Right renal cortex interstitium (tissue), 3 donors: Measurements from ENCODE around the gene AFAP1L2. TPM values are rescaled to one million over a fixed set of nuclear protein-coding genes. Genes with fewer than 3 reads are reported as not detected.
"Not testable (repeated sequence)": the region's sequence is repeated elsewhere in the genome, so short reads cannot be mapped to it uniquely, and the experiment has no call there.

Experiments
- DNase-seq, 3 donors: peaks; one replicate each; pipeline ENCODE4 v3.0.0-alpha.2; 2013; ENCODE audit warnings: low read depth in 3 of 3, low spot score in 2 of 3
- polyA plus RNA-seq, 3 donors: library from polyadenylated mRNA; unstranded; fragments of 120-200 nt; gene quantifications; one replicate each; pipeline ENCODE4 v1.2.1, GENCODE V29; 2013; ENCODE audit not compliant: insufficient read length in 3 of 3

The AFAP1L2 gene
- polyA plus RNA-seq, 3 donors = 42.2 to 48.0 (median 44.4) TPM

DNA sequence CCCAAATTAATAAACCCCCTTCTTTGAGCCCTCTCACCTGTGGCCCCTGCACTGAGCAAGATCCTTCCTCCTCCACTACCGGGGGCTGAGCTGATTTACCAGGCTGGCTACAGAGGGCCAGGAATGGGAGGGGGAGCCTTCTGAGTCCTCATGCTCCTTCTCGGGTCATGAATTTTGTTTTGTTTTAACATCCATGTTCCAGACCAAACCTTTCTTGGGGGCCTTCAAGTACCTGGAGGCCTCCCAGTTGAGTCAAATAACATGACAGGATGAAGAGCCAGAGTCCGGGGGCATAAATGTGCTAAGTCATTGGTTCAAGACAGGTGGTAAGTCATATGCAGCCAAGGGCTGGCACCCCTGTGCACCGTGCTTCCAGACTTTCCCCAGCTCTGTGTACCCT is 39.6 kb downstream of the AFAP1L2 start:
- DNase-seq = no peak

DNA sequence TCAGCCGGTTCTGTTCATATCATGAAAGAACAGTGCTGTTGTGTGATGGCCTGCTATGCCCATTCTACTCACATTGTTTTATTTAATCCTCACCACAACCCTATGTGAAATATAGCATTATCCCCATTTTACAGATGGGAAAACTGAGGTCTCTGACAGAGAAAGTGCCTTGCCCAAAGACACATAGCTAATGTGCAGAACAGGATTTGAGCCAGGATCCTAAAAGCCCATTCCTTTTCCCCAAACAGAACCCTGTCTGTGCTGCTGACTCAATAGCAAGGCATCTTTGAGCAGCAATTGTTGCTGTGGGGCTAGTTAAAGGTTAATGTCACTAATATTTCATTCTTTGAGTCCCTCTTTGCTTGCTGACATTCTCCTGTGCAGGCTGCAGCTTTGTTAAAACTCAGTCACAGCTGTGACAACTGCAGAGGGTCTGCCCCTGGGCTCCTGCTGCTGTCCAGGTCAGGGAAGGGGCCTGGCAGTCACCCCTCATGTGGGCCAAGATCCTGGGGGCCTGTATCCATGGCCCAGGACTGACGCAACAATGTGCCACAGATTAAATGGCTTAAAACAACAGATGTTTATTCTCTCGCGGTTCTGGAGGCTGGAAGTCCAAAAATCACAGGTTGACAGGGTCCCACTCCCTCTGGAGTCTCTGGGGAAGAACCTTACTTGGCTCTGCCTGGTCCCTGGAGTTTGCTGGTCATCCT is 40.4 kb downstream of the AFAP1L2 start:
- DNase-seq = no peak

DNA sequence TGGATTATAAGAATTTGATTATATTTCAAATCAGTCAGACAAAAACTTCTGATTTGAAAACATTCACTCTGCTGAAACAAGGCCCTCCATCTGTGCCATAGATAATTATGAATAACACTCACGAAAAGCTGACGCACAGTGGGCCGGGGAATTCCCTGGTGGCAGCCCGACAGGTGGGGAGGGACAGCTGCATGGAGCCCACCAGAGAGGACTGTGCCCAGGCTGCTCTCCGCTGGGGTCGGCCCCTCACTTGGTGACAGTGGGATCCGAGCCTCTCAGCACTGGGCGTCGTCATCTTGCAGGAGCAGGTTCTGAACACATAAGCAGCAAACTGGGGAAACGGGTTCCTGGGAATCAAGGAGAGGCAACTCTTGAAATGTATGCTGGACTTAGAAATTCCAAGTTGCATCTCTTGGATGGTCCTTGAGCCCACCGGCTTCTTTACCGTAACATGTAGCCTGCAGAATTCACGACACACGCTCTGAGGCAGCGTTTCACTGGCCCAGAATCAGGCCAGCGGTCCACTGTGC is 41.4 kb downstream of the AFAP1L2 start:
- no peak for DNase-seq

DNA sequence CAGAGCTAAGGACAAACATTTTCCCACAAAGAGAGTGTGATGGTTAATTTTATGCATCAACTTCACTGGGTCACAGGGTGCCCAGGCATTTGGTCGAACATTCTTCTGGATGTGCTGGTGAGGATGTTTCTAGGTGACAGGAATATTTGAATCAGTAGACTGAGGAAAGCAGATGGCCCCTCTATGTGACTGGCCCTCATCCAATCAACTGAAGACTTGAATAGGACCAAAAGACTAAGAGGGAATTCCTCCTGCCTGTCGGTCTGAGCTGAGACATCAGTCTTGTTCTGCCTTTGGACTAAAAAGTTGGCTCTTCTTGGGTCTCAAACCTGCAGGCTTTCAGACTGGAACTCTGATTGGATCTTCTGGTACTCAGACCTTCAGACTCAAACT is 44.4 kb downstream of the AFAP1L2 start:
- DNase-seq = no peak

DNA sequence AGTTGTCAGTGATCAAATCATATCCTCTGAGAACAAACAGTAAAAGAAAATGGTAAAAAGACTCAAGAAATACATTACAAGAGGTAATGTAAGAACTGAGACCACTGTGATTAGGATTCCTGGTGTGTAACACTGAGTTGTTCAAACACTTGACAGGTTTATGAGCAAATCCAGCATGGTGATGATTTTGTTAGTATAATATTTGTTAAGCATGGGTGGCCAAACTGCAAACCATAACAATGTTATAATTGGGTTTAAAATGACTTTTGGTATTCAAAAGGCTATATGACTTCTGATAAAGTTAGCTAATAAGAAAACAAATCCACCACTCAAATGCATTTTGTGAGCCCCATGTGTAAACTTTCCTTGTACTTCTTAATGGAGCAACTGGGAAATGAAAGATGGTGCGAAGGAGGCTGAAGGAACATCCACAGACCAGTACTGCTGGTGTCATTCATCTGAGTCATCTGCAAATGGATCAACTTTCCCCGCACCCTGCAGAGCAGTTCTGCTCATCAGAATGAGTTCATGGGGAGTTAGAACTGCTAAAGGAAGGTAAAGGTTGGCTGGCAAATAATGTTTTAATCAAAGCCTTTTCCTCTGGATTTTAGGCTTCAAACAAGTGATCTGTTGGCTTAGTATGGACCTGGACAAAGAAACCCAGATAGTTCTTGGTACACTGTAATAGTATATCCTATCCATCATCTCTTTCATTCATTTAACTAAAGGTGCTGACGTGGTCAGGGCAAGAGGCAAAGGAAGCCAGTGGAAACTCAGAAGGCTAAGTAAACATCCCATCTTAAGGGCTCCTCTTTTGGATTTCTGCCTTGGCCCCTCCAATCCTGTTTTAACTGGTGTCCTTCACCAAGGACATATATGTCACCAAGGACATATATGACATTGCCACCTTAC is 45.0 kb downstream of the AFAP1L2 start:
- no peak for DNase-seq

DNA sequence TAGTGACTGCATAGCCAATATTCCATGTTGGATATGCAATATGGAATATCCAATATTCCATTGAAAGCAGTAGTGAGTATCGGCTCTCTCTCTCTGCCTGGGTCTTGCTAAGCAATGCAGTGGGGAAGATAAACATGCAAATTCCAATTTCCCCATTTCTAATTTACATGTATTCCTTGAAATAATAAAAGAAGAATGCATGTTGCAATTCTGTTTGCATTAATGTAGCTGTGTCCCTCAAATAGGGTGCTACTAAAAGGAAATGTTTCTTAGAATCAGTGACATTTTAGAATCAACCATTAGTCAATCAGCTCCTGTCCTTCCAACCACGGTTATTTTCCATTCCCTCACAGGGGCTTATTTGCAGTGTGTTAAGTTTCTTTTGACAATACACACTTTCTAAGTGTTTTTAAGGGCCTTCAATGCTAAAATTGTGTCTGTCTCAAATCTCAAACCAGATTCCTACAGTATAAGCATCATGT is 46.7 kb downstream of the AFAP1L2 start:
- DNase-seq = no peak

DNA sequence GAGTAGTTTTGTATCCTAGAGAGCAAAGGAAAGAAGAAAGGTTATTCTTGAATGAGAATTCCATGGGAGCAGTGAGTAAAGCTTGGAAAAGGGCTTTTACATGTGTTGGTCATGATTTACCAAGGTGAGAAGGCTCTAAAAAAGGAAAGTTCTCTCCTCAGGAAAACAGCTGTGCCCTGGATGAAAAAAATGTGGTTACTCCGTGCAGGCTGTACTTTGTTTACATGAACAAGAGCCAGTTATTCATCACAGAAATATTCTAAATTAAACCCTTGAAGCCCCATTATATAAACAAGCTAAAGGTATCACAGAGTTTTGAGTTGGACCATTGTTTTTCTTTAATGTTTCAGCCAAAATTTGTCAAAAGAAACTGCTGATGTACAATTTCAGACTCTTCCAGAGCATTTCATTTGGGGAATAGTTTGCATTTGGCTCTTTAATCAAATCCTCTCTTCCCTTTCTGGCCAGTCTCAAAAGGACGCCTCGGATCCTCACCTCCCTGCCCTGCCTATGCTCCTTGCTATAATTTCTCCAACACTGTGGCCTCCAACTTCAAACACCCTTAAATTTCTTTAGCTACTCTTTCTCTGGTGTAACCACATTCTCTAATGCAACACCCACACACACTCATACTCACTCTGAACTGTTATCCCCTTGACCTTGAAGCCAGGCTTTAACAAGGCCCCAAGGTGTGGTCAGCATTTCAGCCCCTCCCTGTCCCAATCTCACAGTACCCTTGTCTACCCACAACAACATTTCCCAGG is 47.4 kb downstream of the AFAP1L2 start:
- no peak for DNase-seq

DNA sequence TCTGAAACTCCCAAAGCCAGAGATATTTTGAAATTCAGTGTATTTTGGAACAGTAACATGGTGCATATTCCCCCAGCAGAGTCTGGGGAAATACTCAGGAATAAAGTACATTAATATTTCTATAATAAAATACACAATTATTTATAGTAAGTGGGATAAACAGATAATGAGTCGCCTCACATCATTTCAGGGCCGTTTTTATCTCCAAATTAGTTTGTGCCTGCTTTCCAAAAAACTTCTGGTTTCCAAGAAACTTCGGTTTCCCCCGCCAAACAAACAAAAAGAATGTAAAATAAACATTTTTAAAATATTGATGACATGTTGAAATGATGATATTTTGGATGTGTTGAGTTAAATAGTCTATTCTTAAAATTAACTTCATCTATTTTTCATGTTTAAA is 48.2 kb downstream of the AFAP1L2 start:
- DNase-seq = no peak

DNA sequence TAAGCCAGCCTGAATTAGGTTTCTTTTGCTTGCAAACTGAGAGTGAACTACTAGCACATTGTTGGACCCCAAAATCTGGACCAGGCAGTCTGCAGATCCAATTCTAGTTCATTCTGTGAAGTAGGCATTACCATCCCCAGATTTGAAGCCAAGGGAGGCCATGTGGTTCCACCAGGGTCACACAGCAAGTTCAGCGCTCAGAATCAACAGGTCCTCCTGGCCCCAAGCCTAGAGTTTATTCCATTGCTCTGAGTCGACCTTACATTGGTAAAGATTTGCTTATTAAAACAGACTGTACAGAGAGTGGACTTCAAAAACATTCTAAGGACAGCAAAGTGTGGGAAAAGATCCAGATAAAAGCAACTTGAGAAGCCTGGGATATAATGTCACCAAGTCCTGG is 50.9 kb downstream of the AFAP1L2 start:
- DNase-seq = no peak

DNA sequence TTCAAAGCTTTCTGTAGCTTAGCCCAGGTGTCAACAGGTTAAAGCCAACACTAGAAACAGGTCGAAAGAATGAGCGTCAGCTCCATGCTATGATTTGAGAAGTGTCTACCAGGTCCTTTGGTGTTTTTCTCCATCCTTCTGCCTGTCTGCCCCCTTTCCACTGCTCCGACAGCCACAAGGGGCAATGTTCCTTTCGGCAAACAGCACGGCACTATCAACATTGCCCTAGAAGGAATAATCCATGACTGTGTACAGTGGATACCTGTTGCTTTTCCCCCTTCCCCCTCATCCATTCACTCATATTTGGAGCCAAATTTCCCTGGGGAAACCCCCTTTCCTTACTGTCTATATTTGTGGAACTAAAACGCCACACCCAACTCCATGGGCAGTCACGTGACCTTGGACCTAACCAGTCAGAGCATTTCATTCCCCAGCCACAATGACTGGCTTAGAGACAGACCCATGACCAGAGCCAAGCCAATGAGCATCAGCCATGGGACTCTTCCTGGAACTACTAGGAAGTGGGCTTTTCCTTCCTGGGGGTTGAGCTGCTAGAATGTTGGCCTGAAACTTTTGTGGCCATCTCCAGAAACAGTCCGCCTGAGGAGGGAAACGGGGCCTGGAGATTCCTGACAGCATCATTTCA is 51.5 kb downstream of the AFAP1L2 start:
- DNase-seq = no peak

DNA sequence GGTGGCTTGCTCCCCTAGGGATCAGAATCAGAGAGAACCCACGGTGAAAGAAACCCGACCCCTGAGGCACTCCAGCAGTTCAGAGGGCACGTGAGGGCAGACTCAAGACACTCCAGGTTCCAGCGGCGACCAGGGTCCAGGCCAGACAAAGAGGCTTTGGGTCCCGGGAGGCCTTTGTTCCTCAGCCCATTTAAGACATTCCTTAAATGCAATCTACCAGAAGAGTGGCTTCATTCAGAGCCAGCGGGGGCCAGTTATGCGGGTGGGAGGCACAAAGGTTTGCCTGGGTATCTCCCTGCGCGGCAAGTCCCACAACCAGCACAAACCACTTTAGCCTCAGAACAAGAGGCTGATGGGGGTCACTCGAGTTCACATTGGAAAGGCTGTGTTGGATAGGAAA is 53.6 kb downstream of the AFAP1L2 start:
- no peak for DNase-seq

DNA sequence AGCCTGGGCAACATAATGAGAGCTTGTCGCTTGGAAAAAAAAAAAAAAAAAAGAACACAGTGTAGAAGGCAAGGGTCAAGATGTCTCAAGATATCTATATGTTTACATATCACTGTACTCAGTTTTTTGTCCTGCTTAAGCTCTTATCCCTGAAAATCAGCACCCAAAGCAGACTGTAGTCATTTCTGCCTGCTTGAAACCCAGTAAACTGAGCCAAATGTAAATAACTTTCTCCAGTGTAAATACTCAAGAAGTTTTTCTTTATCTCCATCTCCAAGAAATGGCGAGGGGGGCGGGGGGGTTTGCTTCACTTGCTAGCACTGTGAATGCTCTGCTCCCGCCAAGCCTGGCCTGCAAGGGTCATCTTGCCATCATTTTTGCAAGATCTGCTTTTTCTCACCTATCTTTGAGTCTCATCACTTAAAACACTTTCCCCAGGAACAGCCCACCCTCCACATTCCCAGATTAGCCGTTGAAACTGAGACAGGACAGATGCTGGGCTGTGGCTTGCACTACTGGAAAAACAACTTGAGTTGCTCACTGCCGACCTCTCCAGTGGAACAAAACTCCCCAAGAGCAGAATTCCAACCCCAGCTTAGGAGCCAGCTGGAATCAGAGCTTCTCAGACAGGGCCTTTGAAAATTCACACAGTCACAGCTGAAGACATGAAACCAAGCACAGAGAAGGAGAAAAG is 54.6 kb downstream of the AFAP1L2 start:
- no peak for DNase-seq

DNA sequence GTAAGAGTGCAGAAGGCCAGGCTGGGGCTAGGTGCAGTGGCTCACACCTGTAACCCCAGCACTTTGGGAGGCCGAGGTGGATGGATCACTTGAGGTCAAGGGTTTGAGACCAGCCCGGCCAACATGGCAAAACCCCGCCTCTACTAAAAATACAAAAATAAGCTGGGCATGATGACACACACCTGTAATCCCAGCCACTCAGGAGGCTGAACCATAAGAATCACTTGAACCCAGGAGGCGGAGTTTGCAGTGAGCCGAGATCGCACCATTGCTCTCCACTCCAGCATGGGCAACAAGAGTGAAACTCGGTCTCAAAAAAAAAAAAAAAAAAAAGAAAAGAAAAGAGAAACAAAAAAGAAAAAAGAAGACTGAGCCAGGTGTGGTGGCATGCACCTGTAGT is 55.2 kb downstream of the AFAP1L2 start:
- DNase-seq = not testable (repeated sequence)

DNA sequence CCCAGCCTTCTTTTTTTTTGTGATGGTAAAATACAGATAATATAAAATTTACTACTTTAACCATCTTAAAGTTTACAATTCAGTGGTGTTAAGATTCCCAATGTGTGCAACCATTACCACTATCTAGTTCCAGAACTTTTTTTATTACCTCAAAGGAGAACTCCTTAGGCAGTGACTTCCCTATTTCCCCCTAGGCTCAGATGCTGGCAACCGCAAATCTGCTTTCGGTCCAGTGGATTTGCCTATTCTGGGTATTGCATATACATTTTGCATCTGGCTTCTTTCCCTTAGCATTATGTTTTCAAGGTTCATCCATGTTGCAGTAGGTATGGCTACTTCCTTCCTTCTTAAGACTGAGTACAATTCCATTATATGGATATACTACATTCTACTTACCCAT is 56.5 kb downstream of the AFAP1L2 start:
- no peak for DNase-seq

DNA sequence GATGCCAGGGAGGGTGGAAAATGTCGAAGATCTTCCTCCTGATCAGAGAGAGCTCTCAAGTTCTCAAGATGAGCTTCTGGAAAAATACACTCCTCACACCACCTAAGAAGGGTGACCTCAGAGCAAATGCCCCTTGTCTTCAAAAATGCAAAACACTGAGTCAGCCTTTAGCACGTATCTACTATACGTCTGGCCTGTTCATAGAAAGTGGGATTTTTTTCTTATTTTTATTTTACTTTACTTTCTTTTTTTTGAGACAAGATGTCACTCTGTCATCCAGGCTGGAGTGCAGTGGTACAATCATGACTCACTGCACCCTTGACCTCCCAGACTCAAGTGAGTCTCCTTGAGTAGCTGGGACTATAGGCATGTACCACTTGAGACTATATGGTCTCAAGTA is 57.1 kb downstream of the AFAP1L2 start:
- no peak for DNase-seq

DNA sequence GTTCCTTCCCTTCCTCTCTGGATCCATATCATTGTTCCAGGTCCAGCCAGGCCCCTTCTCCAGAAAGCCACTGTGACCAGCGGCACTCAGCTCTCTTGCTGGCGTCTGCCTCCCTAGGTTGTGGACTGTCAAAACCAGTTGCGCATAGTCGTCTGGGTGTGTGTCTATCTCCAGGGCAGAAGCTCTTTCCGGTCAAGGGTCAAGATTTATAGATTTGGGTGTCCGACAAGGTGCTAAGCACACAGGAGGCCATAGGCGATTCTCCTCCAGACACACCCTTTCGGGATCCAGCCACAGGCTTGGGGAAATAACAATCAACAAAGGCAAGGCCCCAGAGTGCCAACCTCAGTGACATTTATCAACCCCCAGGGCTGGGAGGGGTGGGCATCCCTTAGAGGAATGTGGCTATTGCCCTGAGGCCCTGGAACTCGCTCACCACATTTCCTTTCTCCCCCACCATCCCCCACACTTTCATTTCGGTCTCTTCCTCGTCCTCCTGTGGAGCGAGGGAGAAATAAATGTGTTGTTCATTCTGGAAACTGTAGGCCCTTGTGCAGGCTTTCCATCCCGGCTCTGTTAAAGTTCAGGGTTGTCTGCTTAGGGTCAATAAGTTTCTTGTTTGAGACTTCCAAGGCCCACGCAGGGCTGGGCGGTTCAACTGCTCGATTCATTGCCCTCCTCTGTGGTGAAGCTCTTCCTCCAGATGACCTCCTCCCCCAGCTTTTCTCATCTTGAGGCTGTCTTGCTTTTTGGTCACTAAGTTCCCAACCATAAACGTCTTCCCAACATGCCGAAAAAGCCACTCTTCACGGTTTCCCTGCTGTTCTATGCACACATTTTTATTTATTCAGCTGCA is 57.9 kb downstream of the AFAP1L2 start:
- DNase-seq = no peak

DNA sequence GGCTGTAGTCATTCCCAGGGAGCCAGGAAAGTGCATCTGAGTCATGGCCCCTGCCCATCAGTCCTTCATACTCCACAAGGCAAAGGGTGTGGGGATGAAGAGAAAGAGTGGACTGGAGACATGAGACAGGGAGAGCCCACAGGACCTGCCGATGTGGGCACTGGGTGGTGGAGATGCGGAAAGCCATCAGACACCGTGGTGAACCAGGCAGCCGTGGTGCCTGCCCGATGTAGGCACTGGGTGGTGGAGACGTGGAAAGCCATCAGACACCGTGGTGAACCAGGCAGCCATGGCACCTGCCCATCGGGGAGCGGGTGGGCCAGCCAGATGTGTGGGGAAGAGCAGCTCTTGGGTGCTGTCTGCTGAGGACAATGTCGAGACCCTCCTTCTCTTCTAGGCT is 58.6 kb downstream of the AFAP1L2 start:
- DNase-seq = no peak

DNA sequence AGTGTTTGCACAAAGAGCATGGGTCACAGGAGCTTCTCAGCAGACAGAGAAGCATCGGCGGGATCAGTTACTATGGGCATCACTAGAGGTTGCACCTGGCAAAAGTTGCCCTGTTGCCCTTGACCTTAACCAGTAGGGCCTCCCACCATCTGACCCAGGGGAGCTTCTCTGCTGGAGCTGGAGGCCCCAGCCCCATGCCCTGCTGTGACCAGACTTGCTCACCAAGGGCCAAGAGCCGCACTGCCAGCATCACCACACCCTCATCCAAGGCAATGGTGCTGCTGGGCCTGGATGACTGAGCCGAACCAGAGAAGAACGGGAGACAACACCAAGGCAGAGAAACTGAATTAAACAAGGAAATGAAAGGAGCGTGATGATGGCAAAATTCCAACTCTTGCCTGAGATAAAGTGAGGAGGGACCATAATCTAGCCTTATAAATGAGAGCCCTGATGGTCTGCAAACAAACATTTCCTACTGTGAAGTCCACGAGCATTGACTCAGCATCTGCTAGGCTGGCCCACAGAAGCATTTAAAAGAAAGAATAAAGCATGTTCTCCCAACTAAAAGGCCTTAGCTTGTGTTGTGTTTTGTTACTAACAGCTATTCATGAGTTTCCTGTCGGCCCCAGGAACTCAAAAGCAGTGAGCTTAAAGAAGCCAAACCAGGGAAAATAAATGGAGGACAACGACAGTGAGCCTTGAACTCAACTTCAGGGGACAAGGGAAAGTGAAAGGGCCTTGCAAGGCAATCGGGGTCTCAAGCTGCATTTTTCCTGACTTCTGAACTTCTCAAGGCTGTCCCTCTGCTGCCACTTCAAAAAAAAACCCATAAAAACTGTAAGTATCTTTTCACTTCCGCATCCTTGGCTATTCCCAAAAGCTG is 60.4 kb downstream of the AFAP1L2 start:
- no peak for DNase-seq
